ENCODE measurements around the gene ARL6IP6. TPM values are rescaled to one million over a fixed set of nuclear protein-coding genes. Genes with fewer than 3 reads are reported as not detected.
"Not testable (repeated sequence)": the region's sequence is repeated elsewhere in the genome, so short reads cannot be mapped to it uniquely, and the experiment has no call there.

ARL6IP6 gene
- total and polyA plus RNA-seq, 5 donors = 6.4 to 10.3 (median 7.5) TPM

DNA sequence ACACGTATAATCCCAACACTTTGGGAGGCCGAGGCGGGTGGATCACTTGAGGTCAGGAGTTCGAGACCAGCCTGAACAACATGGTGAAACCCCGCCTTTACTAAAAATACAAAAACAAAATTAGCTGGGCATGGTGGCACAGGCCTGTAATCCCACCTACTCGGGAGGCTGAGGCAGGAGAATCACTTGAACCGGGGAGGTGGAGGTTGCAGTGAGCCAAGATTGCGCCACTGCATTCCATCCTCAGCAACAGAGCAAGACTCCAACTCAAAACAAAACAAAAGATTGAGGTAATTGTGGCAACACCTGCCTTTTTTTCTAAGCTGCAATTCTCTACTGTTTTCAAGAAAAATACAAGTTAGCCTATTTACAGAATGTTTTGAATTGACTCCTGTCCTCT lies 4.2 kb downstream of the ARL6IP6 start:
- DNase-seq = peak in 1 of 3 donors; percentile 14
- 95% methylated on average over 8 of the region's 8 CpGs for WGBS
- intact Hi-C loops (cut with DNase I); H3K9me3 ChIP-seq (ENCODE audit: control insufficient read depth, low read length); H3K27ac ChIP-seq (ENCODE audit: low read length); H3K4me3 ChIP-seq (ENCODE audit: low read length); H3K4me1 ChIP-seq (ENCODE audit: control insufficient read depth, insufficient read depth, low read length); H3K27me3 ChIP-seq (ENCODE audit: control insufficient read depth, insufficient read depth); ATAC-seq: not testable (repeated sequence)

DNA sequence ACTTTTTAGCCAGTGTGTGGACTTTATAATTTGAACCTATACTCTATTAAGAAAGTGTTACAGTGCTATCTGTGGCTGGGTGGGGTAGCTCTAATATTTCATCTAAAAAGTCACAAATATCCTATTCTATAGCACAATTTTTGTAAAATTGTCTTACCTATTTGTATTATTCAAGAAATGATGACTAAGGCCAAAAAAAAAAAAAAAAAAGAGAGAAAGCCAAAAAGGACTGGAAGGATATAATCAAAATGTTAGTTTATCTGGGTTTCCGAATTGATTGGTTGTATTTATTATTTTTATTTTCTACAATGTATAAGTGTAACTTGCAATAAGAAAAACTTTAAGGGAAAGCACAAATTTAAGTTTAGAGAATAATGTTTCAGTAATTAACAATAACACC lies 5.5 kb downstream of the ARL6IP6 start:
- no peak overlapping the region for H3K27ac ChIP-seq (ENCODE audit: low read length)
- 91% methylated on average over 1 of the region's 1 CpG for WGBS
- H3K9me3 ChIP-seq (ENCODE audit: control insufficient read depth, low read length) = no peaks in the 10 kb centered on the region
- ATAC-seq (no peak), DNase-seq (no peak)
- H3K4me1 ChIP-seq (ENCODE audit: control insufficient read depth, insufficient read depth, low read length) = no peaks in the 10 kb centered on the region
- intact Hi-C loops (cut with DNase I) = no loop called here
- H3K27me3 ChIP-seq (ENCODE audit: control insufficient read depth, insufficient read depth) = no peaks in the 10 kb centered on the region
- no peak overlapping the region for H3K4me3 ChIP-seq (ENCODE audit: low read length)

DNA sequence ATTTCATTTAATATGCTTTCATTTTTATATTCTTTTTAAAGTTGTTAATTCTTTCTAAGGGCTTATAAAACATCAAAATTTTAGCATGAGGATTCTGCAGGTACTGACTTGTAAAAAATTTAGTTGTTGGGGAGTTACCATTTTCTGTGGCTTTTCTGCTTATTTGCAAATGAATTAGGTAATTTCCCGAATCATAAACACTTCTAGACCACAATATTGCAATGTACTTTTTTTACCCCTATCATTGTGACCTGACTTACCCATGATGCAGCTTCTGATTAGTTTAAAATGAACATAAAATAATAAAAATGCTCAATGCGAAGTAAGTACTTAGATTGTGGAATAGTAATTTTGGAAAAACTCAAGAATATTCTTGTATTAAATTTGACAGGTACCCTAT lies 11.4 kb downstream of the ARL6IP6 start:
- intact Hi-C loops (cut with DNase I) = no loop called here
- no peak overlapping the region for H3K4me3 ChIP-seq (ENCODE audit: low read length)
- H3K27me3 ChIP-seq (ENCODE audit: control insufficient read depth, insufficient read depth) = no peaks in the 10 kb centered on the region
- no peaks in the 10 kb centered on the region for H3K4me1 ChIP-seq (ENCODE audit: control insufficient read depth, insufficient read depth, low read length)
- WGBS = 87% methylated on average over 2 of the region's 2 CpGs
- DNase-seq = no peak
- H3K9me3 ChIP-seq (ENCODE audit: control insufficient read depth, low read length) = no peaks in the 10 kb centered on the region
- ATAC-seq = no peak
- no peak overlapping the region for H3K27ac ChIP-seq (ENCODE audit: low read length)

GRCh38 chr2:152730591-152731333 lies 12.3 kb downstream of the ARL6IP6 start:
- DNase-seq = no peak
- intact Hi-C loops (cut with DNase I) = no loop called here
- peak in 1 of 2 donors; percentile 47 for ATAC-seq
- Histone ChIP-seq H3K27ac (ENCODE audit: low read length) (no peak overlapping the region), H3K4me3 (ENCODE audit: low read length) (no peak overlapping the region), H3K9me3 (ENCODE audit: control insufficient read depth, low read length) (no peaks in the 10 kb centered on the region), H3K4me1 (ENCODE audit: control insufficient read depth, insufficient read depth, low read length) (no peaks in the 10 kb centered on the region), H3K27me3 (ENCODE audit: control insufficient read depth, insufficient read depth) (no peaks in the 10 kb centered on the region)
- WGBS = 91% methylated on average over 1 of the region's 1 CpG

DNA sequence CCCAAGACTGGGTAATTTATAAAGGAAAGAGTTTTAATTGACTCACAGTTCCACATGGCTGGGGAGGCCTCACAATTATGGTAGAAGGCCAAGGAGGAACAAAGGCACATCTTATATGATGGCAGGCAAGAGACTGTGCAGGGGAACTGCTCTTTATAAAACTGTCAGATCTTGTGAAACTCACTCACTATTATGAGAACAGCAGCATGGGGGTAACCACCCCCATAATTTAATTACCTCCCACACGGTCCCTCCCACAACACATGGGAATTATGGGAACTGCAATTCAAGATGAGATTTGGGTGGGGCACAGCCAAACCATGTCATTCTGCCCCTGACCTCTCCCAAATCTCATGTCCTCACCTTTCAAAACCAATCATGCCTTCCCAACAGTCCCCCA lies 19.1 kb downstream of the ARL6IP6 start:
- H3K4me3 ChIP-seq (ENCODE audit: low read length); H3K4me1 ChIP-seq (ENCODE audit: control insufficient read depth, insufficient read depth, low read length); ATAC-seq; H3K27ac ChIP-seq (ENCODE audit: low read length); intact Hi-C loops (cut with DNase I); DNase-seq; H3K27me3 ChIP-seq (ENCODE audit: control insufficient read depth, insufficient read depth); H3K9me3 ChIP-seq (ENCODE audit: control insufficient read depth, low read length): not testable (repeated sequence)
- WGBS = 92% methylated on average over 1 of the region's 1 CpG

DNA sequence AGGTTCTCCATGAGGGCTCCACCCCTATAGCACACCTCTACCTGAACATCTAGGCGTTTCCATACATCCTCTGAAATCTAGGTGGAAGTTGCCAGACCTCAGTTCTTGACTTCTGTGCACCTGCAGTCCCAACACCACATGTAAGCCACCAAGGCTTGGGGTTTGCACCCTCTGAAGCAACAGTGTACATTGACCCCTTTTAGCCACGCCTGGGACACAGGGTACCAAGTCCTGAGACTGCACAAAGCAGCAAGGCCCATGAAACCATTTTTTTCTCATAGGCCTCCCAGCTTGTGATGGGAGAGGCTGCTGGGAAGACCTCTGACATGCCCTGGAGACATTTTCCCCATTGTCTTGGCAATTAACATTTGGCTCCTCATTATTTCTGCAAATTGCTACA lies 20.0 kb downstream of the ARL6IP6 start:
- WGBS = 99% methylated on average over 2 of the region's 2 CpGs

GRCh38 chr2:152739705-152740104 lies 21.3 kb downstream of the ARL6IP6 start:
- 78% methylated on average over 1 of the region's 1 CpG for WGBS

More for the DNA sequence above, 20.0 kb downstream of the ARL6IP6 start:
- H3K27me3 ChIP-seq (ENCODE audit: control insufficient read depth, insufficient read depth) = no peaks in the 10 kb centered on the region
- no peak overlapping the region for H3K4me3 ChIP-seq (ENCODE audit: low read length)
- H3K4me1 ChIP-seq (ENCODE audit: control insufficient read depth, insufficient read depth, low read length) = no peaks in the 10 kb centered on the region
- ATAC-seq (no peak), DNase-seq (no peak)
- H3K27ac ChIP-seq (ENCODE audit: low read length) = no peak overlapping the region
- no peaks in the 10 kb centered on the region for H3K9me3 ChIP-seq (ENCODE audit: control insufficient read depth, low read length)
- intact Hi-C loops (cut with DNase I) = no loop called here

DNA sequence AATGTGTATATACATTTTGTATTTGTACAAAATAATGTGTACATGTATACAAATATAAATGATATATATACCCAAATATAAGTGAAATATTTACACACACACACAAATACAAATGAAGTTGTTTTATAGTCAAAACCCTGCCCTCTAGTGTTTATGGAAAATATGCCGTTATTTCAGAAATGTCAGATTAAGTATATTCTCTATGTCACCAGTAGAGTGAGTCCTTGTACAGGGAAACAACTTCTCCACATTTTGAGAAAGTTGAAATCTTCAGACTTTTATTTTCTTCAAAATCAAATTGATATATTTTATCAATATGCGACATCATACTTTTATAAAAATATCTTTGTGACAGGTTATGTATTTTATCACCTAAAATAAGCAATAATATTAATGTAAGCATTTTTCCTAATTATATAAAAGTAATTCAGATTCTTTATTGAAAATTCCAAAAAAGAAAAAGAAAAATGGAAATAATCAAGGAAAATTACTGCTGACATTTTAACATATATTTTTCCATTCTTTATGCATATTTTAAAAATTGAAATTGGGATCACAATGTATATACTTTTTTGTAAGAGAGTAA lies 22.4 kb downstream of the ARL6IP6 start:
- intact Hi-C loops (cut with DNase I) = no loop called here
- ATAC-seq (no peak), DNase-seq (no peak)
- no peak overlapping the region for H3K27ac ChIP-seq (ENCODE audit: low read length)
- H3K27me3 ChIP-seq (ENCODE audit: control insufficient read depth, insufficient read depth) = no peaks in the 10 kb centered on the region
- H3K4me3 ChIP-seq (ENCODE audit: low read length) = no peak overlapping the region
- no peaks in the 10 kb centered on the region for H3K4me1 ChIP-seq (ENCODE audit: control insufficient read depth, insufficient read depth, low read length)
- WGBS = 31% methylated on average over 2 of the region's 2 CpGs
- no peaks in the 10 kb centered on the region for H3K9me3 ChIP-seq (ENCODE audit: control insufficient read depth, low read length)

More at GRCh38 chr2:152739705-152740104, 21.3 kb downstream of the ARL6IP6 start:
- intact Hi-C loops (cut with DNase I); H3K4me1 ChIP-seq (ENCODE audit: control insufficient read depth, insufficient read depth, low read length); ATAC-seq; H3K9me3 ChIP-seq (ENCODE audit: control insufficient read depth, low read length); DNase-seq; H3K27me3 ChIP-seq (ENCODE audit: control insufficient read depth, insufficient read depth); H3K27ac ChIP-seq (ENCODE audit: low read length); H3K4me3 ChIP-seq (ENCODE audit: low read length): not testable (repeated sequence)

DNA sequence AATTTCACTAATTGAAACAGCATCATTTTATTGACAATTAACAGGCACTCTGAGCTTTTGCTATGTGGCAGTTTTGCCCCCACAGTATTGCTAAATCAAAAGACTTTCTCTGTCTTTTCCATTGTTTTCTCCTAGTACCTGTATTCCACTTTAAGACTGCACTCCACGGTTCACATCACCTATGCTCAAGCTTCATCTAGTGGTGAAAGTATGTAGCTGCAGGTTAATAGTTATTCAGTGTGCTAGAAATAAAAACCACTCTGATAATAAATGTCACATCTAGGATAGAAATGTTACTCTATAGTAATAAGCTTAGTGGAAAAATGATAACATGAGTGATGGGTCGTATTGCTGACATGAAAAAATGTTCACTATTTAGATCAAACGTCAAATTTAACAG lies 24.6 kb downstream of the ARL6IP6 start:
- ATAC-seq = no peak
- no peaks in the 10 kb centered on the region for H3K4me1 ChIP-seq (ENCODE audit: control insufficient read depth, insufficient read depth, low read length)
- H3K9me3 ChIP-seq (ENCODE audit: control insufficient read depth, low read length) = no peaks in the 10 kb centered on the region
- H3K27ac ChIP-seq (ENCODE audit: low read length) = no peak overlapping the region
- 54% methylated on average over 3 of the region's 3 CpGs for WGBS
- H3K4me3 ChIP-seq (ENCODE audit: low read length) = no peak overlapping the region
- DNase-seq = no peak
- no peaks in the 10 kb centered on the region for H3K27me3 ChIP-seq (ENCODE audit: control insufficient read depth, insufficient read depth)
- intact Hi-C loops (cut with DNase I) = no loop called here

- H3K27ac ChIP-seq (ENCODE audit: low read length); H3K4me3 ChIP-seq (ENCODE audit: low read length); ATAC-seq; DNase-seq; H3K4me1 ChIP-seq (ENCODE audit: control insufficient read depth, insufficient read depth, low read length); H3K9me3 ChIP-seq (ENCODE audit: control insufficient read depth, low read length); intact Hi-C loops (cut with DNase I); H3K27me3 ChIP-seq (ENCODE audit: control insufficient read depth, insufficient read depth): not testable (repeated sequence)
- WGBS = 94% methylated on average over 4 of the region's 4 CpGs
These were observed 29.3 kb downstream of the ARL6IP6 start for GRCh38 chr2:152747751-152748150.

DNA sequence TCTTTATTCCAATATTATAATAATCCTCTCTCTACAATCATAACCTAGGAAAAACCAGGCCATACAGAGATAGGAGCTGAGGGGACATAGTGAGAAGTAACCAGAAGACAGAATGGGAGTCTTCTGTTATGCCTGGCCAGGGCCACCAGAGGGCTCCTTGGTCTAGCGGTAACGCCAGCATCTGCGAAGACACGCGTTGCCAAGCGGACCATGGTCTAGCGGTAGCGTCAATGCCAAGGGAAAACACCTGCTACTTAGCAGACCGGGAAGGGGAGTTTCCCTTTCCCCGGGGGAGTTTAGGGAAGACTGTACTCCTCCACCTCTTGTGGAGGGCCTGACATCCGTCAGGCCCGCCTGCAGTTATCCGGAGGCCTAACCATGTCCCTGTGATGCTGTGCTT lies 36.6 kb downstream of the ARL6IP6 start:
- Histone ChIP-seq H3K4me3 (ENCODE audit: low read length) (no peak overlapping the region), H3K9me3 (ENCODE audit: control insufficient read depth, low read length) (no peaks in the 10 kb centered on the region), H3K4me1 (ENCODE audit: control insufficient read depth, insufficient read depth, low read length) (no peaks in the 10 kb centered on the region), H3K27ac (ENCODE audit: low read length) (no peak overlapping the region), H3K27me3 (ENCODE audit: control insufficient read depth, insufficient read depth) (no peaks in the 10 kb centered on the region)
- DNase-seq = peak in 2 of 3 donors; percentile 45 to 59
- WGBS = 88% methylated on average over 13 of the region's 13 CpGs
- no peak for ATAC-seq
- intact Hi-C loops (cut with DNase I) = no loop called here

Data from right cardiac atrium (tissue), 5 donors.